ENCODE data around the gene MYO7B.
"Not testable (repeated sequence)": the region's sequence is repeated elsewhere in the genome, so short reads cannot be mapped to it uniquely, and the experiment has no call there.

Gene MYO7B

GRCh38 chr2:127523269-127523939 is 12.1 kb upstream of the MYO7B start:
- DNase-seq (ENCODE audit: low spot score) = no peak

- not testable (repeated sequence) for DNase-seq (ENCODE audit: low spot score)
These were observed 11.2 kb upstream of the MYO7B start for GRCh38 chr2:127524198-127524834.

GRCh38 chr2:127525691-127526131 is 9.8 kb upstream of the MYO7B start:
- no peak for DNase-seq (ENCODE audit: low spot score)

- peak; percentile 97 for DNase-seq (ENCODE audit: low spot score)
These were observed 9.1 kb upstream of the MYO7B start, which contains the start of gene IWS1 for GRCh38 chr2:127526132-127527000. Gene IWS1, minus strand, starts transcription at chr2:127526489. Its CDS starts 281 bp downstream, at chr2:127526208.

- no peak for DNase-seq (ENCODE audit: low spot score)
These were observed 8.3 kb upstream of the MYO7B start for GRCh38 chr2:127527001-127527804.

- DNase-seq (ENCODE audit: low spot score) = no peak
These were observed 7.0 kb upstream of the MYO7B start for GRCh38 chr2:127528487-127528886.

GRCh38 chr2:127529416-127529815 is 6.1 kb upstream of the MYO7B start:
- DNase-seq (ENCODE audit: low spot score) = not testable (repeated sequence)

GRCh38 chr2:127530245-127531140 is 5.0 kb upstream of the MYO7B start:
- DNase-seq (ENCODE audit: low spot score) = no peak

GRCh38 chr2:127531221-127531648 is 4.2 kb upstream of the MYO7B start:
- no peak for DNase-seq (ENCODE audit: low spot score)

- no peak for DNase-seq (ENCODE audit: low spot score)
These were observed 3.2 kb upstream of the MYO7B start for GRCh38 chr2:127532296-127532695.

- DNase-seq (ENCODE audit: low spot score) = no peak
These were observed 435 bp downstream of the MYO7B start for GRCh38 chr2:127535918-127536317.

- DNase-seq (ENCODE audit: low spot score) = no peak
These were observed 1.4 kb downstream of the MYO7B start for GRCh38 chr2:127536707-127537541.

- DNase-seq (ENCODE audit: low spot score) = no peak
These were observed 2.2 kb downstream of the MYO7B start for GRCh38 chr2:127537644-127538043.

- no peak for DNase-seq (ENCODE audit: low spot score)
These were observed 6.3 kb downstream of the MYO7B start for GRCh38 chr2:127541809-127542208.

GRCh38 chr2:127542231-127542630 is 6.7 kb downstream of the MYO7B start:
- DNase-seq (ENCODE audit: low spot score) = no peak

GRCh38 chr2:127543013-127543501 is 7.6 kb downstream of the MYO7B start:
- DNase-seq (ENCODE audit: low spot score) = not testable (repeated sequence)

- no peak for DNase-seq (ENCODE audit: low spot score)
These were observed 9.7 kb downstream of the MYO7B start for GRCh38 chr2:127545189-127545588.

- DNase-seq (ENCODE audit: low spot score) = no peak
These were observed 10.3 kb downstream of the MYO7B start for GRCh38 chr2:127545796-127546195.

GRCh38 chr2:127546797-127547196 is 11.3 kb downstream of the MYO7B start:
- no peak for DNase-seq (ENCODE audit: low spot score)

Data from putamen (tissue), 1 donor.